GM12892 (cell line): ENCODE results near the gene PSMB10.

ENCODE experiments used
- POLR2A ChIP-seq: IDR thresholded peaks from 2 replicates; pipeline ENCODE4 v1.6.1; 2011; ENCODE audit warnings: low read depth, low read length, control low read depth
- POLR2AphosphoS5 ChIP-seq: IDR thresholded peaks from 2 replicates; pipeline ENCODE4 v1.6.1; 2011; ENCODE audit warnings: low read depth, low read length, control low read depth

DNA sequence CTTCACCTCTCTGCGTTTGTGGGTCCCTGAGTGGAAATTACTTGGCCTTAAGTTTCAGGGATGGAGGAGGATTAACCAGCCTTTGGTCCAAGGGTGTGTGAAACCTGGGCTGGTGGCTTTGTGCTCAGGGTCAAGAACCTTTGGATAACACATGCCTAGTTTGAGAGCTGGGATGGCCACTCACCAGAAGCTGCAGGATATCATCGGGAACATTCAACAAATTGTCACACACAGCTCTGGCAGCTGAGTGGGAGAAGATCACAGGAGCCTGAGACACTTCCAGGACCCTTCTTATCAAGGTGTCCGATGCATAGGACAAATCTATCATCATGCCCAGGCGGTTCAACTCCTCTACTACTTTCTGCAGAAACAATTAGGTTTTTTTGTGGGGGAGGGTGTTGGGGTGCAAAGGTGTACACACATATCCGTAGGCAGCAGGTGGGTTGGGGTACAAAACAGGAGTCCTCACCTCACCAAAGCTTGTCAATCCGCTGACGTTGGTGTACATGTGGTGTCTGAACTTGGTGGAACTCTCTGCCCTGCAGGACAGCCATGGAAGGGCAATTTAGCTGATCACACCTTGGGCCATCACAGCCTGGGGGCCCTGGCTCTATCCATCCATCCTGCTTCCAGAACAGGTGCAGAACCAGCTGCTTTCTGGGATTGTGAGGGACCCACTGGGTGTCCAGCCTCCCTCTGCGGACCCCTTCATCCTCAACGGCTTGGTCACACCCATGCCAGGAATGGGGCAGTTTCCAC is 41.0 kb upstream of the PSMB10 start:
- TF ChIP-seq POLR2A, result no peak
- TF ChIP-seq POLR2AphosphoS5, result no peak
